ENCODE measurements around the gene ASXL3. TPM values are rescaled to one million over a fixed set of nuclear protein-coding genes. Genes with fewer than 3 reads are reported as not detected.
A peak's percentile ranks its signal among the peaks of the same experiment; 100 is the strongest.

Gene ASXL3
- total RNA-seq, 1 donor from 2014 or later: 1.3 TPM

- no peak overlapping the region for H3K4me3 ChIP-seq
- intact Hi-C loops (cut with DNase I): no loop called here
- DNase-seq (no peak), ATAC-seq (no peak)
- H3K27me3 ChIP-seq: no peaks in the 10 kb centered on the region
- no peaks in the 10 kb centered on the region for H3K9me3 ChIP-seq
- H3K36me3 ChIP-seq: no peaks in the 10 kb centered on the region
- no peak overlapping the region for H3K27ac ChIP-seq
- no peaks in the 10 kb centered on the region for H3K4me1 ChIP-seq
- TF ChIP-seq, protein P1, sequence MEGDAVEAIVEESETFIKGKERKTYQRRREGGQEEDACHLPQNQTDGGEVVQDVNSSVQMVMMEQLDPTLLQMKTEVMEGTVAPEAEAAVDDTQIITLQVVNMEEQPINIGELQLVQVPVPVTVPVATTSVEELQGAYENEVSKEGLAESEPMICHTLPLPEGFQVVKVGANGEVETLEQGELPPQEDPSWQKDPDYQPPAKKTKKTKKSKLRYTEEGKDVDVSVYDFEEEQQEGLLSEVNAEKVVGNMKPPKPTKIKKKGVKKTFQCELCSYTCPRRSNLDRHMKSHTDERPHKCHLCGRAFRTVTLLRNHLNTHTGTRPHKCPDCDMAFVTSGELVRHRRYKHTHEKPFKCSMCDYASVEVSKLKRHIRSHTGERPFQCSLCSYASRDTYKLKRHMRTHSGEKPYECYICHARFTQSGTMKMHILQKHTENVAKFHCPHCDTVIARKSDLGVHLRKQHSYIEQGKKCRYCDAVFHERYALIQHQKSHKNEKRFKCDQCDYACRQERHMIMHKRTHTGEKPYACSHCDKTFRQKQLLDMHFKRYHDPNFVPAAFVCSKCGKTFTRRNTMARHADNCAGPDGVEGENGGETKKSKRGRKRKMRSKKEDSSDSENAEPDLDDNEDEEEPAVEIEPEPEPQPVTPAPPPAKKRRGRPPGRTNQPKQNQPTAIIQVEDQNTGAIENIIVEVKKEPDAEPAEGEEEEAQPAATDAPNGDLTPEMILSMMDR (IDR thresholded peaks at IDR 0.05): no peak
Measured at GRCh38 chr18:33567705-33568104, 10.3 kb upstream of the ASXL3 start.

GRCh38 chr18:33571998-33572787 is 5.8 kb upstream of the ASXL3 start:
- H3K27ac ChIP-seq: no peak overlapping the region
- no peak for ATAC-seq
- H3K4me3 ChIP-seq: no peak overlapping the region
- intact Hi-C loops (cut with DNase I): no loop called here
- H3K4me1 ChIP-seq: peaks cover 2% of the 10 kb centered on the region
- peaks cover 16% of the 10 kb centered on the region for H3K27me3 ChIP-seq
- TF ChIP-seq, protein P1 (IDR thresholded peaks at IDR 0.05): no peak
- DNase-seq: no peak
- H3K9me3 ChIP-seq: no peaks in the 10 kb centered on the region
- H3K36me3 ChIP-seq: no peaks in the 10 kb centered on the region

GRCh38 chr18:33573193-33573592 is 4.8 kb upstream of the ASXL3 start:
- DNase-seq (no peak), ATAC-seq (no peak)
- intact Hi-C loops (cut with DNase I): no loop called here
- Histone ChIP-seq H3K27ac (no peak overlapping the region), H3K4me1 (peaks cover 8% of the 10 kb centered on the region), H3K36me3 (no peaks in the 10 kb centered on the region), H3K27me3 (peaks cover 24% of the 10 kb centered on the region), H3K4me3 (no peak overlapping the region), H3K9me3 (no peaks in the 10 kb centered on the region)
- TF ChIP-seq, protein P1 (IDR thresholded peaks at IDR 0.05): no peak

DNA sequence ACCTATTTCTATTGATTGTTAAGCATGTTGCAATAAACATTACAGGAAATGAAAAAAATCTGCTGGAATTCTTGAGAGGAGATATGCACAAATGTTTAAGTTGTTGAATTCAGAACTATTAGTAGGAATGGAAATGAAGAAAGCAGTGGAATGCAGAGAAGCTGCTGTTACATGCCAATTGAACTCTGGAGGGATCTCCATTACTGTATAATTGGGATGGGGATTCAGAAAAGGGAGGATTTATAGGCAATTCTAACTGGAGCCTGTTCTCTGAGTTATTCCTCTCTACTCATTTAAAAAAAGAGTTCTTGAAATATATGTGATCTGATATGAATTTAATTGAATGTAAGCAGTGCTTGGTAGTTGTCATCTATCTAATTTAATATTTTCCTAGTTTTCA is 2.6 kb upstream of the ASXL3 start:
- Histone ChIP-seq H3K27ac (no peak overlapping the region), H3K36me3 (no peaks in the 10 kb centered on the region), H3K4me1 (peaks cover 8% of the 10 kb centered on the region), H3K9me3 (no peaks in the 10 kb centered on the region), H3K4me3 (no peak overlapping the region), H3K27me3 (peaks cover 33% of the 10 kb centered on the region)
- intact Hi-C loops (cut with DNase I): no loop called here
- TF ChIP-seq, protein P1 (IDR thresholded peaks at IDR 0.05): no peak
- no peak for ATAC-seq
- no peak for DNase-seq

- H3K9me3 ChIP-seq: no peaks in the 10 kb centered on the region
- no peak for DNase-seq
- H3K4me3 ChIP-seq: peak overlapping the region; percentile 58
- peaks cover 33% of the 10 kb centered on the region for H3K27me3 ChIP-seq
- peak overlapping the region; percentile 79 for H3K27ac ChIP-seq
- TF ChIP-seq, protein P1 (IDR thresholded peaks at IDR 0.05): no peak
- ATAC-seq: no peak
- intact Hi-C loops (cut with DNase I): no loop called here
- peaks cover 8% of the 10 kb centered on the region for H3K4me1 ChIP-seq
- no peaks in the 10 kb centered on the region for H3K36me3 ChIP-seq
Measured at GRCh38 chr18:33576999-33577646, 896 bp upstream of the ASXL3 start.

Data from upper lobe of right lung (tissue), 1 donor.